Measurements from ENCODE around the gene MAN1C1.

Gene MAN1C1

GRCh38 chr1:25617625-25618432 is 1.2 kb downstream of the MAN1C1 start:
- Histone ChIP-seq H3K27me3 (ENCODE audit: control insufficient read depth, insufficient read depth, low read length) (peaks cover 73% of the 10 kb centered on the region), H3K9me3 (replicated peaks; ENCODE audit: low read length) (no peaks in the 10 kb centered on the region), H3K4me1 (ENCODE audit: control insufficient read depth, insufficient read depth, low read length) (peaks cover 20% of the 10 kb centered on the region), H3K4me2 (ENCODE audit: low read length) (peak overlapping the region; percentile 92), H3K36me3 (ENCODE audit: insufficient read depth, low read length) (no peaks in the 10 kb centered on the region), H3K9ac (ENCODE audit: low read depth, low read length) (no peak overlapping the region), H3K4me3 (ENCODE audit: low read length) (peak overlapping the region; percentile 69)

DNA sequence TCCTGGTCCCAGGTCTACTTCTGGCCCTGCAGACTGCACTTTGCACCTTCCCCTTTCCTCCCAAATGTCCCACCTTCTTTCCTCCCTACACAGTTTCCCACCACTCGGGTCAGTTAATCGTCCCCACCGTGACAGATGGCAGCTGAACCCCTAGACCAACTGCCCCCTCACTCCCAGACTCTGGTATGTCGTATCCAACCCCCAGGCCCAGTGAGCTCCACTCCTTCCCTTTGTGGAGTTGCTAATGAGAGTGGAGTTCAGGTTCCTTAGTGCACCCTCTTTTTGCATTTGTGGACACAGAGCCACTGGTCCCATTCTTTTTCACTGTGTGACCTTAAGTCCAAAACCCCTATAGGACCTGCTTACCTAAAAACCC is 1.8 kb downstream of the MAN1C1 start:
- Histone ChIP-seq H3K4me1 (ENCODE audit: control insufficient read depth, insufficient read depth, low read length) (peaks cover 20% of the 10 kb centered on the region), H3K4me2 (ENCODE audit: low read length) (no peak overlapping the region), H3K27me3 (ENCODE audit: control insufficient read depth, insufficient read depth, low read length) (peaks cover 74% of the 10 kb centered on the region), H3K36me3 (ENCODE audit: insufficient read depth, low read length) (no peaks in the 10 kb centered on the region), H3K9me3 (replicated peaks; ENCODE audit: low read length) (no peaks in the 10 kb centered on the region), H3K9ac (ENCODE audit: low read depth, low read length) (no peak overlapping the region), H3K4me3 (ENCODE audit: low read length) (no peak overlapping the region)

DNA sequence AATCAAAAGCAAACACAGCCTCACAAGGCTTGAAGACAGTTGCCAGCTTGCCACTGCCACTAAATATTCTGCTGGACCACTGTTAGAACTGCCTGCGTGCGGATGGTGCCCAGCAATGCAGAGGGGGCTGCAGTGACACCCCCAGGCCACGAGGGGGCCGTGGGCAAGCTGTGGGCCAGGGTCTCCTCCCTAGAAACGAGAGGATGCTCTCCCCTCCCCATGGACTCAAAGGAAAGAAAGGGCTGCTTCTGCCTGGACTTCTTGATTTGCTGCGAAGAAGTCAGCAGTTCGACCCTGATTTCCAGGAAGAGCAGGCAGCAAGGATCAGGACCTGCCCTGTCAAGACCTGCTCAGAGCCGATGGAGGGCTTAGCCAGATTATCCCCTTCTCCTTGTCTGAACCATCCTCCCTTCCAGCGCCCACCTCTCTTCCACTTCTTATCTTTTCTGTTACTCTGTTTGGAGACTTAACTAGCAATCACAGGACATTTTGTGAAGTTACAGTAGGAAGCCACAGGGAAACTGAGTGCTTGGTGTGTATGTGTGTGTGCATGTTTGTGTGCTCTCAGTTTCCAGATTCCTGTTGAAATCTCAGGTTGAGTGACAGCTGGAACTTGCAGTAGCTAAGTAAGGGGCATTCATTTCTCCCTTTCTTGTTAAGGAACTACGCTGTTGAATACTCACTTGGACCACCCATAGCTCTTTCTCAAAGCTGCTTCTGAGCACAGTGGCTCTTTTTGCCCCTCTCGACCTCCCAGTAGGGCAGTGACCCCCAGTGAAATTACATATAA is 2.7 kb downstream of the MAN1C1 start:
- peaks cover 20% of the 10 kb centered on the region for H3K4me1 ChIP-seq (ENCODE audit: control insufficient read depth, insufficient read depth, low read length)
- H3K36me3 ChIP-seq (ENCODE audit: insufficient read depth, low read length): no peaks in the 10 kb centered on the region
- no peaks in the 10 kb centered on the region for H3K9me3 ChIP-seq (replicated peaks; ENCODE audit: low read length)
- H3K4me2 ChIP-seq (ENCODE audit: low read length): no peak overlapping the region
- peaks cover 74% of the 10 kb centered on the region for H3K27me3 ChIP-seq (ENCODE audit: control insufficient read depth, insufficient read depth, low read length)
- no peak overlapping the region for H3K4me3 ChIP-seq (ENCODE audit: low read length)
- H3K9ac ChIP-seq (ENCODE audit: low read depth, low read length): no peak overlapping the region

DNA sequence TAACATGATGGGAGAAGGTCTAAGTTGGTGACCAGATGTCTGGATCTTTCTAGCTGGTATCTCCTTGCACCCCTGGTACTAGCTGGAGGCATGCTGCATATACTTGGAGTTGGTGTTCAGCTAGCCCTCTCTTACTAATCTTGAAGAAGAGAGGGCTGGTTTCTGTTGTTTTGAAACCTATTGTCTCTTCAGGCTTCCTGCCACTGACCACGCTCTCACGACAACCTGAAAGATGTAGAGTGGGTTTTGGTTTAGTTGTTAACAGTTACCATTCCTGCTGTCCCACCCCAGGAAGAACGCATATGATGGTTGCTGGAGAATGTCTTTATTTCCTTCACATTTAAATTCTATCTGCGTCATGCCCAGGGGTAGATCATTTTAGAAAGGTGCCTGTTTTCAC is 3.6 kb downstream of the MAN1C1 start:
- Histone ChIP-seq H3K4me1 (ENCODE audit: control insufficient read depth, insufficient read depth, low read length) (peaks cover 20% of the 10 kb centered on the region), H3K36me3 (ENCODE audit: insufficient read depth, low read length) (no peaks in the 10 kb centered on the region), H3K9ac (ENCODE audit: low read depth, low read length) (no peak overlapping the region), H3K4me3 (ENCODE audit: low read length) (no peak overlapping the region), H3K9me3 (replicated peaks; ENCODE audit: low read length) (no peaks in the 10 kb centered on the region), H3K4me2 (ENCODE audit: low read length) (no peak overlapping the region), H3K27me3 (ENCODE audit: control insufficient read depth, insufficient read depth, low read length) (peaks cover 73% of the 10 kb centered on the region)

DNA sequence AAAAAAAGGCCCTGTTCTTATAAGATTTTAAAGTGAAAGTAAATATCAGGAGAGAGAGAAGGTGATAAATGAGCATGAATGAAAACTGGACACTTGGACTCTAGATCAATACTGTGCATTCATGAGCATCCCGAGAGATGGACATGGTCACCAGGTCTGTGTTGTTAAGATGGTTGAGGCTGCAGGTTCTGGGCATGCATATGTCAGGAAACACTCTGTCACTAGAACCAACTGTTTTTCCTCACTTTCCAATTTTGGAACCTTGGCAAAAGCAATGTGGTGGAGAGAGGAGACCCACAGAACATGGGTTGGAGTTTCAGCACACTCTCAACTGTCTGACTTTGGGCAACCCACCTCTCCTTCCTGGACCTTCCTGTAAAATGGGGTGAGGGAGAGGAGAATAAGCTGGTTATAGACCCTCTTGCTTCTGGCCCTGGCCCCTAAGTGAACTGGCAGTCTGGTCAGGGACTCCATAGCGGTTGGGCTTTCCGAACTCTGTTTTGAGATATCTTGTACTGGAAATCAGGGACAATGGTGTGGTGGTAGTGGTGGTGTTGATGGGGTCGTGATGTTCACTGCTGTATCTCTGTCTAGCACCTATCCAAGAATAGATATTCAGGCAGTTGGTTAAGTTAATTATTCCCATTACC is 4.2 kb downstream of the MAN1C1 start:
- Histone ChIP-seq H3K9ac (ENCODE audit: low read depth, low read length) (no peak overlapping the region), H3K27me3 (ENCODE audit: control insufficient read depth, insufficient read depth, low read length) (peaks cover 77% of the 10 kb centered on the region), H3K4me2 (ENCODE audit: low read length) (no peak overlapping the region), H3K9me3 (replicated peaks; ENCODE audit: low read length) (no peaks in the 10 kb centered on the region), H3K36me3 (ENCODE audit: insufficient read depth, low read length) (no peaks in the 10 kb centered on the region), H3K4me3 (ENCODE audit: low read length) (no peak overlapping the region), H3K4me1 (ENCODE audit: control insufficient read depth, insufficient read depth, low read length) (peaks cover 17% of the 10 kb centered on the region)

DNA sequence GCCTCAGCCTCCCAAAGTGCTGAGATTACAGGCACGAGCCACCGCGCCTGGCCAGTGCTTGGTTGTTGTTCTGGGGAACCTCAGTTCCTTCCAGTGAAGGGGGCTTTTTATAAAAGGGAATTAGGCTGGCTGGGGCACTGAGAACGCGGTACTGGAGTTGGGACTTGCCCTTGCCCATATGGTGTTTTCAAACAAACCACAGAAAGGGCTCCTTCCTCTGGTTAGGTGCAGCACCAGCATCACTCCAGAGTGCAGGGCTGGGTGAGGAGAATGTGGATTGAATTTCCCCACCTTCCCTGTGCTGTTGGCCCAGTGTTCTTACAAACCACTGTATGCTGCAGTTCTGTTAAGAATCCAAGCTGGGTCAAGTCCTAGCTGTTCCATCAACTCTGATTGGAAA is 5.3 kb downstream of the MAN1C1 start:
- Histone ChIP-seq H3K4me1 (ENCODE audit: control insufficient read depth, insufficient read depth, low read length) (peaks cover 11% of the 10 kb centered on the region), H3K4me2 (ENCODE audit: low read length) (no peak overlapping the region), H3K27me3 (ENCODE audit: control insufficient read depth, insufficient read depth, low read length) (peaks cover 80% of the 10 kb centered on the region), H3K9me3 (replicated peaks; ENCODE audit: low read length) (no peaks in the 10 kb centered on the region), H3K36me3 (ENCODE audit: insufficient read depth, low read length) (no peaks in the 10 kb centered on the region), H3K9ac (ENCODE audit: low read depth, low read length) (no peak overlapping the region), H3K4me3 (ENCODE audit: low read length) (no peak overlapping the region)

- peaks cover 79% of the 10 kb centered on the region for H3K27me3 ChIP-seq (ENCODE audit: control insufficient read depth, insufficient read depth, low read length)
- no peak overlapping the region for H3K9ac ChIP-seq (ENCODE audit: low read depth, low read length)
- no peak overlapping the region for H3K4me2 ChIP-seq (ENCODE audit: low read length)
- H3K4me1 ChIP-seq (ENCODE audit: control insufficient read depth, insufficient read depth, low read length): peaks cover 4% of the 10 kb centered on the region
- no peak overlapping the region for H3K4me3 ChIP-seq (ENCODE audit: low read length)
- no peaks in the 10 kb centered on the region for H3K9me3 ChIP-seq (replicated peaks; ENCODE audit: low read length)
- no peaks in the 10 kb centered on the region for H3K36me3 ChIP-seq (ENCODE audit: insufficient read depth, low read length)
These were observed 5.9 kb downstream of the MAN1C1 start for GRCh38 chr1:25622531-25622930.

- H3K4me2 ChIP-seq (ENCODE audit: low read length): no peak overlapping the region
- H3K36me3 ChIP-seq (ENCODE audit: insufficient read depth, low read length): no peaks in the 10 kb centered on the region
- H3K4me1 ChIP-seq (ENCODE audit: control insufficient read depth, insufficient read depth, low read length): no peaks in the 10 kb centered on the region
- no peak overlapping the region for H3K9ac ChIP-seq (ENCODE audit: low read depth, low read length)
- peaks cover 74% of the 10 kb centered on the region for H3K27me3 ChIP-seq (ENCODE audit: control insufficient read depth, insufficient read depth, low read length)
- H3K9me3 ChIP-seq (replicated peaks; ENCODE audit: low read length): no peaks in the 10 kb centered on the region
- H3K4me3 ChIP-seq (ENCODE audit: low read length): no peak overlapping the region
These were observed 6.4 kb downstream of the MAN1C1 start for GRCh38 chr1:25623007-25623406.

DNA sequence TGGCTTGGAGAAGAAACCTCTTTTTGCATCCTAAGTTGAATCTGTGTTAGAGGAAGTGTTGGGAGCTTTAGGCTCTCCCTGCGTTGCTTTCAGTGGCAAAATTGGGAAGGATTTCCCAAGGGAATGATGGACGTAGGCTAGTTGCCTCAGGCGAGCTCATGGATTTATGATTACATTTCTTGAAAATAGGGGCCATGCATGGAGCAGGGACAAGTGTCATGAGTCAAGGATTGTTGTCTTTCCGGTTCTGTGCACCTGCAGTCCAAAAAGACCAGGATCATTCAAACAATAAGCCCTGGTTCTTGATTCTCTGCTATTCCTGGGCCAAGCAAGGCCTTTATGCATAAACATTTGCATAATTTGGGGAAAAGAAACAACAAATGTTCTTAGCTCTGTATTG is 7.1 kb downstream of the MAN1C1 start:
- H3K4me1 ChIP-seq (ENCODE audit: control insufficient read depth, insufficient read depth, low read length): no peaks in the 10 kb centered on the region
- no peak overlapping the region for H3K4me2 ChIP-seq (ENCODE audit: low read length)
- peaks cover 67% of the 10 kb centered on the region for H3K27me3 ChIP-seq (ENCODE audit: control insufficient read depth, insufficient read depth, low read length)
- no peak overlapping the region for H3K9ac ChIP-seq (ENCODE audit: low read depth, low read length)
- H3K4me3 ChIP-seq (ENCODE audit: low read length): no peak overlapping the region
- H3K36me3 ChIP-seq (ENCODE audit: insufficient read depth, low read length): no peaks in the 10 kb centered on the region
- H3K9me3 ChIP-seq (replicated peaks; ENCODE audit: low read length): no peaks in the 10 kb centered on the region

DNA sequence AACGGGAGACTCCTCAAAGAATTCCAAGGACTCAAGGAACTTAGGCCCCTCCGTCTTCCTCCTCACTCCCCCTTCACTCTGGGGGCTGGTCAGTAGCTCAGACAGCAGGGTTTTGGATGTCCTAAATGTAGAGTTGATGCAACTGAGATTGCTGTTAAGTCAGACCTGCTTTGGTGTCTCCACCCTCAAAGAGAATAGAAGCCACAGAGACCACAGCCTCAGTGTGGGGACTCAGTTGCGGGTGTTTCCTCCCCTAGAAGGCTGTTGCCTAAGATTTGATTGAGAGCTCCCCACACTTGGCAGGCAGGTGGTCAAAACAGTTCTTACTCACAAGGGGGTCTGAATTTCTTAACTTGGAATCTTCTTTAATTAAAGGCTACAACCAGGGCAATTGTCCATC is 7.6 kb downstream of the MAN1C1 start:
- no peak overlapping the region for H3K4me3 ChIP-seq (ENCODE audit: low read length)
- no peaks in the 10 kb centered on the region for H3K36me3 ChIP-seq (ENCODE audit: insufficient read depth, low read length)
- H3K4me2 ChIP-seq (ENCODE audit: low read length): no peak overlapping the region
- no peaks in the 10 kb centered on the region for H3K4me1 ChIP-seq (ENCODE audit: control insufficient read depth, insufficient read depth, low read length)
- H3K9me3 ChIP-seq (replicated peaks; ENCODE audit: low read length): no peaks in the 10 kb centered on the region
- peaks cover 63% of the 10 kb centered on the region for H3K27me3 ChIP-seq (ENCODE audit: control insufficient read depth, insufficient read depth, low read length)
- no peak overlapping the region for H3K9ac ChIP-seq (ENCODE audit: low read depth, low read length)

DNA sequence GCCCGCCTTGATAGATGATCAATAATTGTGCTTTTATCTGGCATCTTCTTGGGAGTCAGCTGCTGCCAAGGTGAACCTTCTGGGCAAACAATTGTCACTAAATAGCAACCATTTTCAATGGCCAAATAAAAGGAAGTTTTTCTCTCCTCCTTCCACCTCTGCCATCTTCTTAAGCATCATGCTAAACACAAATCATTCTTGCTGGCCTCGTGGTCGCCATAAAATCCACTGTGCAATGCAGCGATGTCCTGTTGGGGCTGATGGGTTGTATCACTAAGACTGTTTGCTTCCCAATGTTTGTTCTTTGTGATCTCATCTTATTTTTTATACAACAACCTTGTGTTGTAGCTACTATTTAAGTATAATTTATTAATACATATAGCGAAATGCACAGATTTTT is 8.0 kb downstream of the MAN1C1 start:
- Histone ChIP-seq H3K9ac (ENCODE audit: low read depth, low read length) (no peak overlapping the region), H3K4me2 (ENCODE audit: low read length) (no peak overlapping the region), H3K9me3 (replicated peaks; ENCODE audit: low read length) (no peaks in the 10 kb centered on the region), H3K4me3 (ENCODE audit: low read length) (no peak overlapping the region), H3K36me3 (ENCODE audit: insufficient read depth, low read length) (no peaks in the 10 kb centered on the region), H3K4me1 (ENCODE audit: control insufficient read depth, insufficient read depth, low read length) (no peaks in the 10 kb centered on the region), H3K27me3 (ENCODE audit: control insufficient read depth, insufficient read depth, low read length) (peaks cover 58% of the 10 kb centered on the region)
